Small intestine (tissue), 7 donors: ENCODE results near the gene TMEM179. TPM values are rescaled to one million over a fixed set of nuclear protein-coding genes. Genes with fewer than 3 reads are reported as not detected.

Experiments
- DNase-seq, 2 donors: peaks; one replicate each; pipeline versions ENCODE4 v3.0.0 to v3.0.0-alpha.2; 2013
- FAIRE-seq: peaks from 2 replicates; lab custom pipeline; 2012; peaks lifted over from hg19 to GRCh38; lab: Jason Lieb, UNC
- H3K27ac ChIP-seq, 3 donors: one replicate each; pipeline ENCODE4 v1.5.1; 2013; ENCODE audit warnings: low read length in 2 of 3, mild to moderate bottlenecking in 2 of 3, control low read depth in 1 of 3, inconsistent platforms in 1 of 3, low read depth in 1 of 3, moderate library complexity in 1 of 3
- H3K27me3 ChIP-seq, 3 donors: one replicate each; pipeline ENCODE4 v1.6.1; 2013; ENCODE audit warnings: low read length in 3 of 3, inconsistent platforms in 1 of 3; ENCODE audit not compliant: control insufficient read depth in 3 of 3, insufficient read depth in 3 of 3
- H3K36me3 ChIP-seq, 3 donors: one replicate each; pipeline ENCODE4 v1.6.1; 2013; ENCODE audit warnings: low read length in 3 of 3, inconsistent platforms in 1 of 3, low read depth in 1 of 3, mild to moderate bottlenecking in 1 of 3, moderate library complexity in 1 of 3; ENCODE audit not compliant: control insufficient read depth in 3 of 3, insufficient read depth in 2 of 3
- H3K4me1 ChIP-seq, 3 donors: one replicate each; pipeline ENCODE4 v1.6.1; 2013; ENCODE audit warnings: low read length in 2 of 3, inconsistent platforms in 1 of 3, low read depth in 1 of 3, mild to moderate bottlenecking in 1 of 3, moderate library complexity in 1 of 3; ENCODE audit not compliant: control insufficient read depth in 3 of 3, insufficient read depth in 2 of 3
- H3K4me3 ChIP-seq, 3 donors: one replicate each; pipeline ENCODE4 v1.5.1; 2013; ENCODE audit warnings: low read length in 3 of 3, control low read depth in 1 of 3, inconsistent platforms in 1 of 3, low read depth in 1 of 3, mild to moderate bottlenecking in 1 of 3, moderate library complexity in 1 of 3
- H3K9me3 ChIP-seq, 2 donors: one replicate each; pipeline ENCODE4 v1.6.1; 2013; ENCODE audit warnings: low read depth in 1 of 2, low read length in 1 of 2; ENCODE audit not compliant: control insufficient read depth in 2 of 2, insufficient read depth in 1 of 2
- WGBS, 3 donors: extraction: QIAGEN DNeasy Blood & Tissue Kit; methylation state at CpG; one replicate each; pipeline ENCODE4 v1.1.7; 2013; 5-methylcytosine and 5-hydroxymethylcytosine counted together
- polyA plus RNA-seq, 4 donors: library from polyadenylated mRNA; stranded (reverse) in 3 of 4; unstranded in 1 of 4; fragments of 200-250 nt in 3 of 4; fragments of 120-200 nt in 1 of 4; gene quantifications; one replicate each; pipeline versions ENCODE4 v1.2.1 to v1.2.3, GENCODE V29; 2013
- donor health status: healthy with polysubstance abuse.
- donor health status: control.
- donor health status: control.
- donor health status: Bipolar disorder and iron deficiency.
- donor health status: healthy.

TMEM179 gene
- polyA plus RNA-seq, 4 donors = 3.0 to 11.2 TPM; not detected in 2

- FAIRE-seq (no peak), DNase-seq (no peak)
- 80% methylated on average over 15 to 16 of the region's 16 CpGs for WGBS, 3 donors
- Histone ChIP-seq H3K4me1 (no peaks in the 10 kb centered on the region), H3K36me3 (no peaks in the 10 kb centered on the region), H3K9me3 (no peaks in the 10 kb centered on the region), H3K27ac (no peak overlapping the region), H3K4me3 (no peak overlapping the region), H3K27me3 (peaks cover 0 to 11% (median 0%) of the 10 kb centered on the region in 3 donors)
These were observed 61.4 kb downstream of the TMEM179 start for GRCh38 chr14:104542871-104543830.

- Histone ChIP-seq H3K4me1 (no peaks in the 10 kb centered on the region), H3K4me3 (no peak overlapping the region), H3K27me3 (peaks cover 0 to 8% (median 0%) of the 10 kb centered on the region in 3 donors), H3K36me3 (no peaks in the 10 kb centered on the region), H3K27ac (no peak overlapping the region), H3K9me3 (no peaks in the 10 kb centered on the region)
- DNase-seq (no peak), FAIRE-seq (no peak)
- 77 to 83% (median 79%) methylated on average over 11 of the region's 11 CpGs for WGBS, 3 donors
These were observed 62.6 kb downstream of the TMEM179 start for GRCh38 chr14:104541905-104542465.

Other genes with a start within 250 kb of the TMEM179 start
- gene C14orf180, start 25.0 kb downstream of the TMEM179 start, polyA plus RNA-seq = 1 to 10 TPM in 1 of 4 donors, under 1 TPM in 1, not detected in 2; 0.04 to 2.3 TPM
- 100 to 1,000 TPM in 2 of 4 donors, 10 to 100 TPM in 2; 62.6 to 364 (median 197) TPM for gene INF2, start 84.8 kb upstream of the TMEM179 start, polyA plus RNA-seq
- 10 to 100 TPM in 1 of 4 donors, 1 to 10 TPM in 3; 3.6 to 12.7 (median 6.3) TPM for gene ADSS1, start 119.5 kb upstream of the TMEM179 start, polyA plus RNA-seq
- gene SIVA1, start 148.4 kb upstream of the TMEM179 start, polyA plus RNA-seq = 100 to 1,000 TPM in 3 of 4 donors, 10 to 100 TPM in 1; 91.9 to 269 (median 140) TPM
- 10 to 100 TPM; 72.4 to 95.9 (median 82.7) TPM for gene AKT1, start 191.0 kb upstream of the TMEM179 start, polyA plus RNA-seq
- gene ZBTB42, start 196.3 kb upstream of the TMEM179 start, polyA plus RNA-seq = 1 to 10 TPM; 2.7 to 6.6 (median 5.4) TPM